ENCODE data around the gene E2F7. TPM values are rescaled to one million over a fixed set of nuclear protein-coding genes. Genes with fewer than 3 reads are reported as not detected.

E2F7 gene
- total and polyA plus RNA-seq, 2 of the 4 experiments (the other 2 are of a cell fraction), result 6.0 to 8.1 TPM

- intact Hi-C loops (cut with micrococcal nuclease) (no loop called here), dilution Hi-C loops (cut with HindIII; ENCODE audit: low sequenced_read_pairs, unreplicated experiment) (no loop called here), in situ Hi-C loops (cut with MboI; ENCODE audit: low sequenced_read_pairs) (no loop called here)
- POLR2A ChIA-PET (ENCODE audit: unreplicated experiment), result no interaction called here
- no peak overlapping the region for H4K8ac ChIP-seq (ENCODE audit: low read depth in 2 of 2, low read length in 2 of 2)
- no peak overlapping the region for H3K4me3 ChIP-seq (ENCODE audit: insufficient read depth, low read depth, low read length)
- no peaks in the 10 kb centered on the region for H4K20me1 ChIP-seq (ENCODE audit: insufficient read depth, low read length)
- DNase-seq, result no peak
- H2BK120ac ChIP-seq (ENCODE audit: low read depth, low read length), result no peak overlapping the region
- no TSS peak for BruUV-seq (replicated peaks)
- H4K91ac ChIP-seq (ENCODE audit: insufficient read depth, low read depth, low read length), result no peak overlapping the region
- no peaks in the 10 kb centered on the region; the same call in 1 of the 2 replicates for H3K27me3 ChIP-seq (ENCODE audit: control insufficient read depth, insufficient read depth, low read length)
- no peak overlapping the region for H3K56ac ChIP-seq (ENCODE audit: extremely low read depth, insufficient read depth, low read length)
- H3K4me1 ChIP-seq (ENCODE audit: control insufficient read depth, insufficient read depth, low read length), result no peaks in the 10 kb centered on the region
- no peak overlapping the region for H2AK5ac ChIP-seq (ENCODE audit: low read depth, low read length)
- H3K79me1 ChIP-seq (ENCODE audit: low read depth in 1 of 2, low read length in 2 of 2), result no peaks in the 10 kb centered on the region
- no peak overlapping the region for H2AK9ac ChIP-seq (replicated peaks; ENCODE audit: low read depth, low read length, poor library complexity)
- H2BK15ac ChIP-seq (ENCODE audit: low read depth, low read length), result no peak overlapping the region
- H3K27ac ChIP-seq (ENCODE audit: insufficient read depth, low read length), result no peak overlapping the region
- H3K9me3 ChIP-seq (ENCODE audit: control insufficient read depth, insufficient read depth, low read length), result no peaks in the 10 kb centered on the region
- no peaks in the 10 kb centered on the region for H3K9me1 ChIP-seq (ENCODE audit: insufficient read depth, low read length)
- H3K14ac ChIP-seq (replicated peaks; ENCODE audit: low read depth, low read length), result no peak overlapping the region
- TF ChIP-seq NFE2L2 (IDR thresholded peaks at IDR 0.05; ENCODE audit: low read depth, low read length) (no peak), MAFK (IDR thresholded peaks at IDR 0.05; ENCODE audit: low read depth, low read length) (no peak), CHD1 (IDR thresholded peaks at IDR 0.05; ENCODE audit: low read depth, low read length) (no peak), USF2 (IDR thresholded peaks at IDR 0.05; ENCODE audit: low read depth, low read length) (no peak), SMC3 (IDR thresholded peaks at IDR 0.05; ENCODE audit: low read depth, low read length) (no peak), CEBPB (IDR thresholded peaks at IDR 0.05; ENCODE audit: low read depth, low read length) (no peak), FOS (IDR thresholded peaks at IDR 0.05; ENCODE audit: low read depth, low read length) (no peak), BHLHE40 (IDR thresholded peaks at IDR 0.05; ENCODE audit: low read depth, low read length) (no peak), ELK1 (IDR thresholded peaks at IDR 0.05; ENCODE audit: borderline replicate concordance, low read depth, low read length) (no peak), MAZ (IDR thresholded peaks at IDR 0.05; ENCODE audit: borderline replicate concordance, low read depth, low read length) (no peak), RAD21 (IDR thresholded peaks at IDR 0.05; ENCODE audit: low read length) (no peak), RFX5 (IDR thresholded peaks at IDR 0.05; ENCODE audit: low read depth, low read length) (no peak), POLR2A (IDR thresholded peaks at IDR 0.05; ENCODE audit: low read depth, low read length) (no peak), RCOR1 (IDR thresholded peaks at IDR 0.05; ENCODE audit: insufficient replicate concordance, low read length) (no peak)
- TF ChIP-seq, protein P1, sequence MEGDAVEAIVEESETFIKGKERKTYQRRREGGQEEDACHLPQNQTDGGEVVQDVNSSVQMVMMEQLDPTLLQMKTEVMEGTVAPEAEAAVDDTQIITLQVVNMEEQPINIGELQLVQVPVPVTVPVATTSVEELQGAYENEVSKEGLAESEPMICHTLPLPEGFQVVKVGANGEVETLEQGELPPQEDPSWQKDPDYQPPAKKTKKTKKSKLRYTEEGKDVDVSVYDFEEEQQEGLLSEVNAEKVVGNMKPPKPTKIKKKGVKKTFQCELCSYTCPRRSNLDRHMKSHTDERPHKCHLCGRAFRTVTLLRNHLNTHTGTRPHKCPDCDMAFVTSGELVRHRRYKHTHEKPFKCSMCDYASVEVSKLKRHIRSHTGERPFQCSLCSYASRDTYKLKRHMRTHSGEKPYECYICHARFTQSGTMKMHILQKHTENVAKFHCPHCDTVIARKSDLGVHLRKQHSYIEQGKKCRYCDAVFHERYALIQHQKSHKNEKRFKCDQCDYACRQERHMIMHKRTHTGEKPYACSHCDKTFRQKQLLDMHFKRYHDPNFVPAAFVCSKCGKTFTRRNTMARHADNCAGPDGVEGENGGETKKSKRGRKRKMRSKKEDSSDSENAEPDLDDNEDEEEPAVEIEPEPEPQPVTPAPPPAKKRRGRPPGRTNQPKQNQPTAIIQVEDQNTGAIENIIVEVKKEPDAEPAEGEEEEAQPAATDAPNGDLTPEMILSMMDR (conservative IDR thresholded peaks at IDR 0.05; ENCODE audit: low read depth, low read length), result no peak
- no peak overlapping the region for H3K4ac ChIP-seq (ENCODE audit: low read depth, low read length)
- ATAC-seq (ENCODE audit: low read depth), result no peak
- no peak overlapping the region for H2BK5ac ChIP-seq (ENCODE audit: low read depth, low read length, poor library complexity, severe bottlenecking)
- no peak overlapping the region for H2AFZ ChIP-seq (replicated peaks; ENCODE audit: low read length, poor library complexity)
- H3K36me3 ChIP-seq (ENCODE audit: control insufficient read depth, insufficient read depth, low read length), result no peaks in the 10 kb centered on the region
- no peak overlapping the region for H4K5ac ChIP-seq (ENCODE audit: low read depth, low read length)
- no peak overlapping the region for H3K18ac ChIP-seq (ENCODE audit: low read depth, low read length)
- no peak overlapping the region for H3K4me2 ChIP-seq (ENCODE audit: low read depth, low read length)
- H2BK20ac ChIP-seq (ENCODE audit: low read depth, low read length), result no peak overlapping the region
- H3K23ac ChIP-seq (ENCODE audit: low read depth, low read length), result no peak overlapping the region
- CTCF ChIA-PET, result no interaction called here
- H3K9ac ChIP-seq (ENCODE audit: low read depth, low read length), result no peak overlapping the region
Observed at GRCh38 chr12:77078231-77078630, 12.9 kb upstream of the E2F7 start.

All from IMR-90 (cell line).